Kidney (tissue), 14 donors: ENCODE measurements around the gene AK3. TPM values are rescaled to one million over a fixed set of nuclear protein-coding genes. Genes with fewer than 3 reads are reported as not detected.
"Not testable (repeated sequence)": the region's sequence is repeated elsewhere in the genome, so short reads cannot be mapped to it uniquely, and the experiment has no call there.

ENCODE experiments used
- DNase-seq, 5 donors: peaks; one replicate each; pipeline ENCODE4 v3.0.0-alpha.2; 2013 to 2020
- FAIRE-seq: peaks from 2 replicates; lab custom pipeline; 2012; peaks lifted over from hg19 to GRCh38; lab: Jason Lieb, UNC
- H3K27ac ChIP-seq, 2 donors: one replicate each; pipeline ENCODE4 v1.7.0; 2013; ENCODE audit warnings: low read depth in 2 of 2, low read length in 2 of 2, inconsistent platforms in 1 of 2
- H3K27me3 ChIP-seq: one replicate; pipeline ENCODE4 v1.7.1; 2013; ENCODE audit warnings: low read length, inconsistent platforms; ENCODE audit not compliant: control insufficient read depth, insufficient read depth
- H3K36me3 ChIP-seq, 3 donors: one replicate each; pipeline versions ENCODE4 v1.7.0 to v1.7.1; 2013; ENCODE audit warnings: low read length in 3 of 3, control low read depth in 1 of 3, inconsistent platforms in 1 of 3; ENCODE audit not compliant: insufficient read depth in 3 of 3, control insufficient read depth in 2 of 3
- H3K4me1 ChIP-seq, 3 donors: one replicate each; pipeline versions ENCODE4 v1.7.0 to v1.7.1; 2013; ENCODE audit warnings: low read length in 3 of 3, inconsistent platforms in 1 of 3, low read depth in 1 of 3; ENCODE audit not compliant: control insufficient read depth in 2 of 3, insufficient read depth in 2 of 3
- H3K4me3 ChIP-seq, 3 donors: one replicate each; pipeline versions ENCODE4 v1.7.0 to v1.8.1; 2013; ENCODE audit warnings: low read length in 3 of 3, control low read depth in 1 of 3, inconsistent platforms in 1 of 3
- H3K9ac ChIP-seq, 3 donors: one replicate each; pipeline versions ENCODE4 v1.7.0 to v1.7.1; 2013; ENCODE audit warnings: low read length in 3 of 3, control low read depth in 1 of 3, inconsistent platforms in 1 of 3
- H3K9me3 ChIP-seq, 3 donors: one replicate each; pipeline versions ENCODE4 v1.7.0 to v1.7.1; 2013; ENCODE audit warnings: low read length in 3 of 3, control low read depth in 1 of 3, inconsistent platforms in 1 of 3; ENCODE audit not compliant: control insufficient read depth in 2 of 3, insufficient read depth in 1 of 3
- CTCF ChIP-seq: IDR thresholded peaks from 3 replicates; pipeline ENCODE4 v1.5.1; 2012; ENCODE audit warnings: mild to moderate bottlenecking, moderate library complexity, borderline replicate concordance; ENCODE audit not compliant: insufficient read depth; ENCODE audit errors: extremely low read depth
- intact Hi-C: fragments of 100-400 bp; cut with DNase I; formaldehyde crosslinking; loops from one replicate; pipeline ENCODE4 v1.11.1; 2022
- polyA plus RNA-seq: library from polyadenylated mRNA; stranded (reverse); fragments of 350-450 nt; fragmentation: Illumina TruSeq; extraction: RNeasy Lipid Tissue Mini Kit (QIAGEN cat#74804); gene quantifications from one replicate; pipeline ENCODE4 v1.2.3, GENCODE V29; 2014; ENCODE audit warnings: low read depth, low replicate concordance; ENCODE audit not compliant: insufficient read depth
- total RNA-seq: library from RNA; stranded (reverse); fragmentation: NEBNext Ultra II Directional; extraction: Animal tissue kit (Norgen Biotek cat#: 25700); gene quantifications from one replicate; pipeline ENCODE4 v1.2.1, GENCODE V29; 2021
- donor health status: control.
- donor health status: control.
- donor health status: control.
- donor health status: control.
- donor health status: control.
- donor health status: DM: yes; HTN: yes; CAD: no.
- donor health status: Normal renal cell carcinoma (clear cell type).

AK3 gene
- total and polyA plus RNA-seq, 2 donors from 2014 or later, result 70.9 to 93.5 TPM

GRCh38 chr9:4786599-4786998 lies 45.6 kb upstream of the AK3 start:
- H3K9me3 ChIP-seq, result no peaks in the 10 kb centered on the region
- no peak overlapping the region for H3K27ac ChIP-seq
- no peaks in the 10 kb centered on the region for H3K4me1 ChIP-seq
- intact Hi-C loops, result no loop called here
- no peak for DNase-seq
- H3K9ac ChIP-seq, result no peak overlapping the region
- H3K4me3 ChIP-seq, result no peak overlapping the region
- no peak for FAIRE-seq
- no peaks in the 10 kb centered on the region for H3K36me3 ChIP-seq
- no peaks in the 10 kb centered on the region for H3K27me3 ChIP-seq
- no peak for TF ChIP-seq CTCF

DNA sequence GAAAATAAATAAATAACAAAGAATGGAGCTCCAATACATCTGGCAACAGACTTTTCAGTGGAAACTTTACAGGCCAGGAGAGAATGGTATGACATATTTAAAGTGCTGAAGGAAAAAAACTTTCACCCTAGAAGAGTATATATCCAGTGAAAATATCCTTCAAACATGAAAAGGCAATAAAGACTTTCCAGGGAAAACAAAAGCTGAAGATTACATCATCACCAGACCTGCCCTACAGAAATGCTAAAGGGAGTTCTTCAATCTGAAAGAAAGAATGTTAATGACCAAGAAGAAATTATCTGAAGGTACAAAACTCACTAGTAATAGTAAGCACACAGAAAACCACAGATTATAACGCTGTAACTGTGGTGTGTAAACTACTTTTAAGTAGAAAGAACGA lies 43.4 kb upstream of the AK3 start:
- intact Hi-C loops, result no loop called here
- Histone ChIP-seq H3K9ac (no peak overlapping the region), H3K9me3 (no peaks in the 10 kb centered on the region), H3K36me3 (no peaks in the 10 kb centered on the region), H3K27me3 (no peaks in the 10 kb centered on the region), H3K4me1 (no peaks in the 10 kb centered on the region), H3K4me3 (no peak overlapping the region), H3K27ac (no peak overlapping the region)
- FAIRE-seq (no peak), DNase-seq (no peak)
- TF ChIP-seq CTCF, result no peak

DNA sequence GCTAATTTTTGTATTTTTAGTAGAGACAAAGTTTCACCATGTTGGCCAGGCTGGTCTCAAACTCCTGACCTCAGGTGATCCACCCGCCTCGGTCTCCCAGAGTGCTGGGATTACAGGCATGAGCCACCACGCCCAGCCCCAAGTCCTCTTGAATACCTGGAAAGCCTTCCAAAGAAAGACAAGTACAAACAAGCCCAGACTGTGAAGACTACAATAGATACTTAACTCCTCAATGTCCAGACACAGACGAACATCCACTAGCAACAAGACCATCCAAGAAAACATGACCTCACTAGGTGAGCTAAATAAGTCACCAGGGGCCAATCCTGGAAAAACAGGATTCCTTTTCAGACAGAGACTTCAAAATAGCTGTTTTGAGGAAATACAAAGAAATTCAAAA lies 42.2 kb upstream of the AK3 start:
- H3K27ac ChIP-seq, FAIRE-seq, H3K9me3 ChIP-seq, DNase-seq, H3K4me1 ChIP-seq, intact Hi-C loops, H3K36me3 ChIP-seq, H3K27me3 ChIP-seq, H3K4me3 ChIP-seq, H3K9ac ChIP-seq: not testable (repeated sequence)

DNA sequence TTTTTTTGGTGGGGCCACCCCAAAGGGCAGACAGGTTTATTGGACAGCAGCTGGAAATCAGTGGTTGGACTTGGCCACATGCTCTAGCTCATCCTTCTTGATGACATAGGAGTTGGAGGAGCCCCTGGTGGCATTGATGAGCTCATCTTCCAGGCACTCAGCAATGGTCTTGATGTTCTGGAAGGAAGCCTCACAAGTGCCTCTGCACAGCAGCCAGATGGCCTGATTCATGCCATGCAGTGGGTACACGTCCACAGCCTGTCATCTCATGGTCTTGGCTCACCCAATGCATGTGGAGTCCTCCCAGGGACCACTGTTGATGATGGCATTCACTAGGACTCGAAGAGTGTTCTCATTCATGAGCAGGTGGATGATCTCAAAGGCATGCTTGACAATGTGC lies 40.4 kb upstream of the AK3 start:
- intact Hi-C loops, result no loop called here
- no peak for TF ChIP-seq CTCF
- no peaks in the 10 kb centered on the region for H3K36me3 ChIP-seq
- FAIRE-seq (no peak), DNase-seq (no peak)
- no peaks in the 10 kb centered on the region for H3K9me3 ChIP-seq
- no peaks in the 10 kb centered on the region for H3K4me1 ChIP-seq
- H3K27ac ChIP-seq, result no peak overlapping the region
- no peak overlapping the region for H3K4me3 ChIP-seq
- no peaks in the 10 kb centered on the region for H3K27me3 ChIP-seq
- H3K9ac ChIP-seq, result no peak overlapping the region
